ENCODE results near the gene PDXK.

The PDXK gene

DNA sequence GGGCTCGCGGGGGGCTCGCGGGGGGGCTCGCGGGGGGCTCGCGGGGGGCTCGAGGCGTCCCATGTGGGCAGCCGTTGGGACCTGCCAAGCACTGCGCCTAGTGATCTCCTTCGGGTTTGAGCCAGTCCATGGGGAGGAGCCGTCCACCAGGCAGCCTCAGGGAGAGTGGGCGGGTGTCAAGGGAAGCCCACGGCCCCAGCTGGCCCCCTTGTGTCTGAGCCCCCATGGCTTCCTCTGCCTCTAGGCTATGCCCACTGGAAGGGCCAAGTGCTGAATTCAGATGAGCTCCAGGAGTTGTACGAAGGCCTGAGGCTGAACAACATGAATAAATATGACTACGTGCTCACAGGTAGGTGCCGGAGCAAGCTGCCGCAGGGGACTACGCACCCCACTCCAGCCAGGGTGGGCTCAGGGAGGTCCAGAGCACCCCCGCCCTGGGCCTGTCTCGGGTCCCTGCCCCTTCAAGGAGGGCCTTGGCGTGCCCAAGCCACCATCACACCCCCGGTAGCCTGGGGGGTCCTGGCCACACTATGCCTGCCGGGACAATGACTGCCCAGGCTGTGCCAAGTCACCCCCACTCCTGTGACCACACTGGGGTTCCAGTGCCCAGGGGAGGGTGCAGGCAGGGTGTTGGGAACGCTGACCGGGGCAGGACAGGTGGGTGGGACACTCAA, 22.6 kb downstream of the PDXK start:
- FAIRE-seq, result no peak
- DNase-seq (ENCODE audit: low spot score), result no peak

- FAIRE-seq (no peak), DNase-seq (ENCODE audit: low spot score) (no peak)
These were observed 25.0 kb downstream of the PDXK start for GRCh38 chr21:43743947-43744346.

DNA sequence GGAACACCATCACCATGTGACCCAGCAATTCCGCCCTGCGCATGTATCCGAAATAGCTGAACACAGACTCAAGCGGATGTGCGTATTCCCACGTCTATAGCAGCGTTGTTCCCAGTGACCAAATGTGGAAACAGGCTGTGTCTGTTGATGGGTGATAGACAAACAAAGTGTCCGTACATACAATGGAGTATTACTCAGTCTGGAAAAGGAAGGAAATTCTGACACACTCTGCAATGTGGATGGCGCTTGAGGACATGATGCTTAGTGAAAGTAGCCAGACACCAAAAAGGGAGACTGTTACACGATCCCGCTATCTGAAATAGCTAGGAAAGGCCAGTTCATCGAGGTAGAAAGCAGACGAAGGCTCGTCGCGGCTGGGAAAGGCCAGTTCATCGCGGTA, 25.8 kb downstream of the PDXK start:
- no peak for DNase-seq (ENCODE audit: low spot score)
- no peak for FAIRE-seq

DNA sequence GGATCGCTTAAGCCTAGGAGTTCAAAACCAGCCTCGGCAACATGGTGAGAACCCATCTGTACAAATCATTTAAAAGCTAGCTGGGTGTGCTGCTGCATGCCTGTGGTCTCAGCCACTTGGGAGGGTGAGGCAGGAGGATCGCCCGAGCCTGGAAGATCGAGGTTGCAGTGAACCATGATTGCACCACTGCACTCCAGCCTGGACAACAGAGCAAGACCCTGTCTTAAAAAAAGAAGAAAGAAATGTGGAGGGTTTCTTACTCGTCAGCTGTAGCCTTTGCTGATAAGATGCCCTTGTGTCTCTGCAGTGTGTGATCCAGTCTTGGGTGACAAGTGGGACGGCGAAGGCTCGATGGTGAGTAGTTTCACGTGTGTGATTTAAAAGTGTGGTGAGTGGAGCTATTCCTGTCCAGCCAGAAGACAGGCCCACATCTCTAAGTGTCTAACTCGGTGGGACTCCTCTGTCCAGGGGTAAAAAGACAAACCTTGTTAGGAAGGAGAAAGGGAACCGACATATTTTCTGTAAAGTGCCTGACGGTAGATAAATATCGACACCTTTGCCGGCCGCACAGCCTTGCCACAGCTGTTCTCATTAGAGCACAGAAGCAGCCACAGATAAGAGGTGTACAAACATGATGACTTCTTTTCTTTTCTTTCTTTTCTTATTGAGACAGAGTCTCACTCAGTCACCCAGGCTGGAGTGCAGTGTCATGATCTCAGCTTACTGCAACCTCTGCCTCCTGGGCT, 27.0 kb downstream of the PDXK start:
- FAIRE-seq, result no peak
- no peak for DNase-seq (ENCODE audit: low spot score)

- FAIRE-seq (no peak), DNase-seq (ENCODE audit: low spot score) (no peak)
These were observed 29.7 kb downstream of the PDXK start for GRCh38 chr21:43748622-43749021.

- DNase-seq (ENCODE audit: low spot score), result no peak
- no peak for FAIRE-seq
These were observed 30.8 kb downstream of the PDXK start for GRCh38 chr21:43749651-43750262.

DNA sequence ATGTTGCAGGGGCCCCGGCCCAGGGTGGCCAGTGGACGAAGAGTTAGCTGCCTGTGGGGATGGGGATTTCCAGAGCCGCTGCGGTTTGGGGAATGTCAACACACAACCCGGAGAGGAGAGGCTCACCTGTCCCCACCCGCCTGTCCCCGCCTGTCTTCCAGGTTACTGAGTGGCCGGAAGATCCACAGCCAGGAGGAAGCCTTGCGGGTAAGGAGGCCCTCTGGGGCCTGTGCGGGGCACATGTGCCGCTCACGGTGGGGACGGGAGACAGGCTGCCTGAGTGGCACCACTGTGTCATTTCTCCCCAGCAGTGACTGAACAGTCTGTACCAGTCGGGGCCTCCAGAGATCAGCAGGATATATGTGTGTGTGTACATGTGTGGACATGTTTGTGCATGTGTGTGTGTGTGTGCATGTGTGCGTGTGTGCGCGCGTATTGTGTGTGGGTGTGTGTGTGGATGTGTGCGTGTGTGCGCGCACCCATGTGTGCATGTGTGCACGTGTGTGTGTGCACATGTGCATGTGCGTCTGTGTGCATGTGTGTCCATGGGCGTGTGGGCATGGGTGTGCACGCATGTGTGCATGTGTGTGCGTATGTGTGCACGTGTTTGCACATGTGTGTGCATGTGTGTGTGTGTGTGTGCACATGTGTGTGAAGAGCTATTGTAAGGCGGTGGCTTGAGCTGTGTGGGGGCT, 31.6 kb downstream of the PDXK start:
- DNase-seq (ENCODE audit: low spot score), result no peak
- FAIRE-seq, result peak; percentile 50

GRCh38 chr21:43751955-43752591, 33.1 kb downstream of the PDXK start:
- peak; percentile 44 for FAIRE-seq
- DNase-seq (ENCODE audit: low spot score), result no peak

GRCh38 chr21:43752758-43753438, 34.0 kb downstream of the PDXK start:
- peak; percentile 92 for FAIRE-seq
- DNase-seq (ENCODE audit: low spot score), result no peak

DNA sequence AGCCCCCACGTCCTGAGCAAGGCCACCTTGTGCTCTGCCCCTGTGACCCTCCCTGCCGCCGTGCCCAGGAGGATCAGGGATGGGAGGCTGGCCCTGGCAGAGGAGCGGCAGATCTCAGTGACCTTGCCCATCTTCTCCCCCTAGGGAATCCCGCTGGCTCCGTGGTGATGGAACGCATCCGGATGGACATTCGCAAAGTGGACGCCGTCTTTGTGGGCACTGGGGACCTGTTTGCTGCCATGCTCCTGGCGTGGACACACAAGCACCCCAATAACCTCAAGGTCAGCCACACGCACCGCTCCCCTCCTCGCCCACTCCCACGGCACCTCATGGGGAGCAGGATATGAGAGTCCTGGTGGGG, 34.5 kb downstream of the PDXK start:
- FAIRE-seq, result peak; percentile 13
- no peak for DNase-seq (ENCODE audit: low spot score)

GRCh38 chr21:43754948-43755781, 36.2 kb downstream of the PDXK start:
- DNase-seq (ENCODE audit: low spot score) (no peak), FAIRE-seq (no peak)

DNA sequence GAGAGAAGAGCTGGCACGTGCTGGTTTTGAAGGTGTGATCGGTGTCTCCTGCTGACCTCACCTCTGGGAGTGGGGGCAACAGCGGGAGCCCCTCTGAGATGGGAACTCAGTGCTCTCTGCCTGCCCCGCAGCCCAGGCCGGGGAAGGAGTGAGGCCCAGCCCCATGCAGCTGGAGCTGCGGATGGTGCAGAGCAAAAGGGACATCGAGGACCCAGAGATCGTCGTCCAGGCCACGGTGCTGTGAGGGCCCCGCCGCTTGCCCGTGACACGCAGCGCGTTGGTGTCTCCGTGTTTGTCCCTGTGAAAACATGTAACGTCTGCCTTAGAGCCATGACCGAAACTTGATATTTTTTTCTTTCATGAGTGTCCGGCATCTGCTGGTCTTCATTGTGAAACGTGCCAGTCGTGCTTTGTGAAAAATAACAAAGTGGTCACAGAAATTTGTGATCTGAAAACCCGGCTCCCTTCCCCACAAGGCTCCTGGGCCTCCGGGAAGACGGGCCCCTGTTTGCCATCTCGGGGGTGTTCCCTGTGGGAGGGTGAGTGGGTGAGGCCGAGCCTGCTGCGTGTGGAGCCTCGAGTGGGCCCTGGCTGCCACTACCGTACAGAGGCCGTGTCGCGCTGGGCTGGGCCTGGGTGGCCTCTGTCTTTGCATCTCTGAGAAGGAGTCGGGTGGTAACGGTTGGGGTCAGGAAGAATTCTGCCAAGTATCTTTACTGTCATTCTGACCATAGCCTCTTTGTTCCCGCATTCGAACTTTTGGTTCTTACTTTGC, 37.1 kb downstream of the PDXK start:
- FAIRE-seq (no peak), DNase-seq (ENCODE audit: low spot score) (no peak)

GRCh38 chr21:43757601-43758000, 38.7 kb downstream of the PDXK start:
- FAIRE-seq, result no peak
- no peak for DNase-seq (ENCODE audit: low spot score)

DNA sequence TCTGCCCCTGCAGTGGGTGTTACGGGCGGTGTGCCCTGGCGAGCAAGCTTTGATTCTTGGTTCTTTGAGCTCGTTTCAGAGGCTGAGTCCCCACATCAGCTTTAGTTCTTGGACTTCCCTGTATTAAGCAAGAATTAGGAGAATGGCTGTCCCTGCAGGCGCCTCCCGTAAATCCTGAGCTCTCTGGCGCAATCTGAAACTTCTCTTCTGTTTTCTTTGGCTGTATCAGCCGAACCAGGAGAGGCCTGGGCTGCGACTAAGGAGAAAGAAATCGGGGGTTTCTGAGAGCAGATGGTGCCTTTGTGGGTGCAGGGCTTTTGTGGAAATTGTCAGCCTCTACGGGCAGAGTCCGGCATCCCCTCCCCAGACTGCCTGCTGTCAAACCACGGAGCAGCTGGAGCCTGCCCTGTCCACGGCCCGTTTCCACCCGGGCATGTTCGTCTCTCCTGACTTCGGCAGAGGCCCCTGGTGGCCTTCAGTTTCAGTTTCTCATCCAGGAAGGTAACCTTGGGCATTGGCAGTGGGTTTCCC, 39.2 kb downstream of the PDXK start:
- DNase-seq (ENCODE audit: low spot score), result no peak

GRCh38 chr21:43758811-43759210, 39.9 kb downstream of the PDXK start:
- DNase-seq (ENCODE audit: low spot score) (no peak), FAIRE-seq (no peak)

More for the DNA sequence above, 39.2 kb downstream of the PDXK start:
- no peak for FAIRE-seq

DNA sequence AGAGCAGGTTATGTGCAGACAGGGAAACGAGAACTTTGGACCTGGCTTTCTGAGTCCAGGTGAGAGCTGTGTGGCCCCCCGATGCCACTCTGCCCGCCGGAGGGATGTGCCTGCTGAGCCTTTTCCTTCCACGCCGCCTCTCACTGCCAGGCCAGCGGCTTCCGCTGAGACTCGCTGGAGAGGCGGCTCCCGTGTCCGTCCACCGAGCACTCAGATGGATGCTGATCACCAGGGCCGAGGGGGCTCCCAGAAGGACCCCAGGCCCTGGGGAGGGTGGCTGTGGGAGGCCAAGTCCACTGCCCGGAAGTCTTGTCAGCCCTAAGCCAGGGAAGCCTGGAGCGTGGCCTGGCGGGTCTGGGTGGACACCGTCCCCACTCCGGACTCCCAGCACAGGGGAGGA, 40.7 kb downstream of the PDXK start:
- DNase-seq (ENCODE audit: low spot score) (no peak), FAIRE-seq (no peak)

DNA sequence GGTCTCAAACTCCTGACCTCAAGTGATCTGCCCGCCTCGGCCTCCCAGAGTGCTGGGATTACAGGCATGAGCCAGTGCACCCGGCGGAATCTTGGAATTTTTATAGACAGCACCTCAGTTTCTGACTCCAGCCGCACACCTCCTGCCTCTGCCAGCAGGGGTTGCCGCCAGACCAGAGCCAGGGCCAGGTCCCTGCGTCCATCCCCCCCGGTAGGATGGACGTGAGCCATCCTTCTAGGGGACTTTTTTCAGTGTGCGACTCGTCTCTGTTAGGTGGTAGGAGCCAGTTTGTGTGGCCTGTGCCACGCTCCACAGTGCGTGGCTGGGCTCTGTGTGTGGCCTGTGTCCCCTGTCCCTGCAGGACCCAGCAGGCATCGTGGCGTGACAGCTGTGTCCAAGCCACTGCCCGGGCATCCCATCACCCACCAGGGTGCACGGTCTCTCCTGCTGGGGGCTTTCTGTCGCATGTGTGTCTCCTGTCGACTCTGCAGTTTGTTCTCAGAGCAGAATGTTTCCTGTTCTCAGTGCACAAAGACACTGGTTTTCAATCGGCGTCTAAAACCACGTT, 41.5 kb downstream of the PDXK start:
- no peak for FAIRE-seq
- DNase-seq (ENCODE audit: low spot score), result no peak

GRCh38 chr21:43761886-43762285, 43.0 kb downstream of the PDXK start:
- FAIRE-seq, result no peak

More at GRCh38 chr21:43761886-43762285, 43.0 kb downstream of the PDXK start:
- DNase-seq (ENCODE audit: low spot score), result no peak
